HG03045 (cell line): ENCODE data around the gene ASB7.
"Not testable (repeated sequence)": the region's sequence is repeated elsewhere in the genome, so short reads cannot be mapped to it uniquely, and the experiment has no call there.

ENCODE experiments used
- ATAC-seq: cut with Tn5 transposase; IDR thresholded peaks from one replicate; pipeline ENCODE4 v1.9.1; 2021; ENCODE audit warnings: mild to moderate bottlenecking, moderate library complexity; ENCODE audit not compliant: unreplicated experiment

Gene ASB7

GRCh38 chr15:100602064-100602822 lies at the start of gene ASB7, which contains the start of gene LINS1:
Gene ASB7 (plus strand): TSS chr15:100602589. CDS start chr15:100612217, 9,628 bp downstream.
Gene LINS1 (minus strand): TSS chr15:100602184. CDS start chr15:100580842, 21,342 bp downstream.
- ATAC-seq, result peak; percentile 88

- no peak for ATAC-seq
These were observed 48.9 kb upstream of the ASB7 start for GRCh38 chr15:100553468-100553867.

GRCh38 chr15:100558771-100559254 lies 43.6 kb upstream of the ASB7 start:
- no peak for ATAC-seq

- no peak for ATAC-seq
These were observed 43.1 kb upstream of the ASB7 start for GRCh38 chr15:100559330-100559729.

- no peak for ATAC-seq
These were observed 42.1 kb upstream of the ASB7 start for GRCh38 chr15:100560323-100560722.

- no peak for ATAC-seq
These were observed 36.8 kb upstream of the ASB7 start for GRCh38 chr15:100565591-100565990.

- ATAC-seq, result no peak
These were observed 35.4 kb upstream of the ASB7 start for GRCh38 chr15:100566850-100567628.

GRCh38 chr15:100569391-100569790 lies 33.0 kb upstream of the ASB7 start:
- ATAC-seq, result no peak

- no peak for ATAC-seq
These were observed 32.1 kb upstream of the ASB7 start for GRCh38 chr15:100570275-100570674.

GRCh38 chr15:100570735-100571313 lies 31.6 kb upstream of the ASB7 start:
- no peak for ATAC-seq

GRCh38 chr15:100571592-100572167 lies 30.7 kb upstream of the ASB7 start:
- ATAC-seq, result no peak

- no peak for ATAC-seq
These were observed 29.9 kb upstream of the ASB7 start for GRCh38 chr15:100572362-100572983.

GRCh38 chr15:100573526-100573925 lies 28.9 kb upstream of the ASB7 start:
- no peak for ATAC-seq

- no peak for ATAC-seq
These were observed 22.0 kb upstream of the ASB7 start for GRCh38 chr15:100580414-100580813.

- no peak for ATAC-seq
These were observed 13.6 kb upstream of the ASB7 start for GRCh38 chr15:100588638-100589242.

GRCh38 chr15:100591163-100591562 lies 11.2 kb upstream of the ASB7 start:
- not testable (repeated sequence) for ATAC-seq

- no peak for ATAC-seq
These were observed 10.6 kb upstream of the ASB7 start for GRCh38 chr15:100591835-100592234.

- no peak for ATAC-seq
These were observed 9.5 kb upstream of the ASB7 start for GRCh38 chr15:100592898-100593297.

GRCh38 chr15:100593431-100593830 lies 9.0 kb upstream of the ASB7 start:
- ATAC-seq, result no peak

GRCh38 chr15:100595964-100596363 lies 6.4 kb upstream of the ASB7 start:
- ATAC-seq, result no peak
